ENCODE results near the gene ASCL2.

ASCL2 gene, protein sequence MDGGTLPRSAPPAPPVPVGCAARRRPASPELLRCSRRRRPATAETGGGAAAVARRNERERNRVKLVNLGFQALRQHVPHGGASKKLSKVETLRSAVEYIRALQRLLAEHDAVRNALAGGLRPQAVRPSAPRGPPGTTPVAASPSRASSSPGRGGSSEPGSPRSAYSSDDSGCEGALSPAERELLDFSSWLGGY

DNA sequence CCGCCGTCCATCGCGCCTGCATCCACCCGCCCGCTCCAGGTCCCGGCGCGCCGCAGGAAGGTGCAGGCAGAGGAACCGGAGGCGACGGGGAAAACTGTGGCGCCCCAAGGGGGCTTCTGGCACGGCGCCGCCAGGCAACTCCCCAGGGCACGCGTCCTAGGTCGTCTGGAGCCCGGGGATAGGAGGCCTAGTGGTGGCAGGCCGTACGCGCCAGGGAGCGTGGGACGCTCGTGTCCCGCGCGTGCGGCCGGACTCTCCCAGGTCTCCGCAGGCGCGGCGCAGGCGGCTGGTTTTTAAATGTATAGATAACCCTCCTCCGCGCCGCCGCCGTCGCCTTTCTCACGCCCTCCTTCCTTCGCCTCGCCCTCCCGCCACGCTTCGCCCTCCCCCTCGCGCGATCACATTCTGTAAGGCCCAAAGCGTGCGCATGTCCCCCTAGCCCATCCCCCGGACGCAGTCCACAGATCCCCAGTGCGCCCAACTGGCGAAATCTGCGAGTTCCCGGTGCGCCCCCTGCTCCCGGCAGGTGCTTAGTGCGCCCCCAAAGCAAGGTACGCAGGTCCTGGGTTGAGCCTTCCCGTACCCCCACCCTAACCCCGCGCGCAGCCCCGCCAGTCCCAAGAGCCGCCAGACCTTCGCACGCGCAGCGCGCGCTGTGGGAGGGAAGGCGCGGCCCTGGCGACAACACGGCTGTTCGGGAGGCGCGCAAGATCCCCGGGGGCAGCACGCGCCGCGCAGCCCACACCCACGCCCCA lies at the start of gene ASCL2:
Gene ASCL2, minus strand, starts transcription at position 267 of the 755 bp plus-strand sequence. Its CDS starts 256 bp downstream, at position 11.
- no peak for ATAC-seq

DNA sequence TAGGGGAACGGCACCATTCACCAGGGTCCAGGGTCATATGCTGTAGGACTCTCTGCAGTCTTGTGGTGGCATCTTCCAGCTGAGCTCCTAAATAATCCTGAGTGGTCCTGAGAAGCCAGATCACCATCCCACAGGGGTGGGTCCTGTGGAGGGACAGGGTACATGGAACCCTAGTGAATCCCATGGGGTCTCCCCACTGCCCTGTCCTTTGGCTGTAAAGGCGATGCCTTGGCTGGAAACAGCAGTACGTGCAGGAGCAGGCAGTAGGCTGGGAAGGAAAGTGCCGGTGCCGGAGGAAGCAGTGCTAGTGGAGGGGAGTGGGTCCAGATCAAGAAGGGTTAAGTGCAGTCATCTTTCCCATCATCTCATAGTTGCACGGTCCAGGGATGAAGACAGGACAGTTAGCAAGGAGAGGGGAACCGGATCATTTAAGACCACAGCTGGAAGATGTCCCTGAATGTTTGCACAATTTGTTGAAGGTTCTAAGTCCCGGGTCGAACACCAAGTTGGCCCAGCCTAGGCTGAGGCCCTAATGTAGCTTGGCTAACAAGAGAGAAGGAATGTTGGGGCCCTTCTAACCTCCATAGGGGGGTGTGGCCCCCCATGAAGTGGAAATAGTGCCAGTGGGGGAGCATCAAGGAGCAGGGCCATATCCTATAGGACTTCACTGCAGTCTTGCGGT lies 49.5 kb upstream of the ASCL2 start:
- no peak for ATAC-seq

DNA sequence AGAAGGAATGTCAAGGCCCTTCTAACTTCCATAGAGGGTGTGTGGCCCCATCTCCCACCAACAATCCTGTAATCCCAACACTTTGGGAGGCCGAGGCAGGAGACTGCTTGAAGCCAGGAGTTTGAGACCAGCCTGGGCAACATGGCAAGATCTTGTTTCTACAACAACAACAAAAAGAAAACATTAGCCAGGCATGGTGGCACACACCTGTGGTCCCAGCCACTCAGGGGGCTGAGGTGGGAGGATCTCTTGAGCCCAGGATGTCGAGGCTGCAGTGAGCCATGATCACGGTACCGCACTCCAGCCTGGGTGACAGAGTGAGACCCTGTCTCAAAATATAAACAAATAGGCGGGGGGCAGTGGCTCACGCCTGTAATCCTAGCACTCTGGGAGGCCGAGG lies 48.3 kb upstream of the ASCL2 start:
- no peak for ATAC-seq

DNA sequence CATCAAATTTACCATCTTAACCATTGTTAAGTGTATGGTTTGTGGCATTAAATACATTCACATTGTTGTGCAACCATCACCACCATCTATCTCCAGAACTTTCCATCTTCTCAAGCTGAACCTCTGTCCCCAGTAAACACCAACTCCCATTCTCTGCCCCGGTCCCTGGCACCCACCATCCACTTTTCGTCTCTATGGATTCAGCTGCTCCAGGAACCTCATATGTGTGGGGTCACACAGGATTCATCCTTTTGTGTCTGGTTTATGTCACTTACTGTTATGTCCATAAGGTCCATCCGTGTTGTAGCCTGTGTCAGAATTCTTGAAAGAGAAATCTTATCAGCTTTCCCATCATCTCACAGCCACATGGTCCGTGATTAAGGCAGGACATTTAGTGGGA lies 47.7 kb upstream of the ASCL2 start:
- ATAC-seq: no peak

DNA sequence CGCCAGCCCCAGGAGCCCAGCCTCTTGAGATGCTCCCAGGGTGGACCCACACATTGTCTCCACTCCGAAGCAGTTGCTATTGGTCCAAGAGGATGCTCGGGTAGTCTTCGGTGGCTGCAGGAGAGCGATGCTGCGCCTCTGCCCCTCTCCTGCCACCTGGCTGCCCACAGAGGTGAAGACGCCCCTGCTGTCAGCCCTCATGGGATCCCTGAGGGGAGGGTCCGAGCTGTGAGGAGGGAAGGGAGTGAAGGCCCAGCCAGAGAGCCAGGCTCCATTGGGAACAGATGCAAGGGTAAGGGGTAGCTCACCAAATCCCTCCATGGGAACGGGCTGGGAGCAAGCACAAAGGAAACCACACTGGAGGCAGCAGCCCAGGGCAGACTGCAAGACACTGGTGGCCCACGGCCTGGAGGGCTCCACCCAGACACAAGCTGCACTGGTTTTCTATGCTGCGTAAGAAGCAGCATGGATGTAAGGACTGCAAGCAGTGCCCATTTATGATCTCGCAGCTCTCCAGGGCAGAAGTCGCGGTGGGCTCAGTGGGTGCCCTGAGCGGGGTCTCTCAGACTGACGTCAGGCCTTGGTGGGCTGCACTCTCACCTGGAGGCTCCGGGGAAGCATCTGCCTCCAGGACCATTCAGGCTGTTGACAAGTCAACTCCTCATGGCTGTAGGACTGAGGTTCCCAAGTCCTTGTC lies 47.1 kb upstream of the ASCL2 start:
- no peak for ATAC-seq

DNA sequence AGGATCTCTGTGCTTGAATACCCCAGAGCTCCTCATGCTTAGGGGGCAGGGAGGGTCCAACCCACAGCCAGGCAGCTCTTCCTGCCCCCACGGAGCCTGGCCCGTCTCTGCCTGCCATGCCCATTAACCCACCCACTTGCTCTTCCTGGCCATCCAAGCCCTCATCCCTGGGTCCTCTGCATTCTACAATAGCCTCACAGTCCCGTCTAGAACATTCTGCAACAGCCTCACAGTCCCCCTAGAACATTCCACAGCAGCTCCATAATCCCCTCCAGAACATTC lies 46.5 kb upstream of the ASCL2 start:
- no peak for ATAC-seq

DNA sequence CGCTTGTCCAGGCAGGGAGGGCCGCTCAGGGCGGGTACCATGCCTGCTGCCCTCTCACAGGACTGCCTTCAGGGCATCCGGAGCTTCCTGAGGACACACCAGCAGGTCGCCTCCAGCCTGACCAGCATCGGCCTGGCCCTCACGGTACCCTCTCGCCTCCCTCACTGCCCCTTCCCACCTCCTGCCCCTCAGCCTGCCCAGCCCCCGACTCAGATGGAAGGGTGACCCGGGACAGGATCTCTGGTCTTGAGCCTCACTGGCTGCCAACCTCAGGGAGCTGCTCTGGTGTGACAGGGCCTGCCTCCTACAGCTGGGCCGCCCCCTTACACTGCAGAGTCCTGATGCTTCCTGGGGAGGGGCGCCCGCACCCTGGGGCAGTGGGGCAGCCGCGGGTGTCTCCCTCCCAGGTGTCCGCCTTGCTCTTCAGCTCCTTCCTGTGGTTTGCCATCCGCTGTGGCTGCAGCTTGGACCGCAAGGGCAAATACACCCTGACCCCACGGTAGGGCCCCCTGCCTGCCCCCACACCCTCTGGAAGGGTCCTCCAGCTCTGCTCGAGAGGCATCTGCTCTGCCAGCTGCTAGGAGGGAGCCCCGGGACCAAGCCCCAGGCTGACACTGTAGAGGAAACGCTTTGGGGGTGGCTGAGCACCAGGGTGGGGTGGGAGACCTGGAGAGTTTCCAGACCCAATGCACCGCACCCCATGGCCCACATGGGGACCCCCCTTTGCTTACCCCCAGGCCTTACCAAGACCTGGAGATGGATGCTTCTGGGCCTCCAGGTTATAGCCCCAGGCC lies 46.0 kb upstream of the ASCL2 start:
- no peak for ATAC-seq

DNA sequence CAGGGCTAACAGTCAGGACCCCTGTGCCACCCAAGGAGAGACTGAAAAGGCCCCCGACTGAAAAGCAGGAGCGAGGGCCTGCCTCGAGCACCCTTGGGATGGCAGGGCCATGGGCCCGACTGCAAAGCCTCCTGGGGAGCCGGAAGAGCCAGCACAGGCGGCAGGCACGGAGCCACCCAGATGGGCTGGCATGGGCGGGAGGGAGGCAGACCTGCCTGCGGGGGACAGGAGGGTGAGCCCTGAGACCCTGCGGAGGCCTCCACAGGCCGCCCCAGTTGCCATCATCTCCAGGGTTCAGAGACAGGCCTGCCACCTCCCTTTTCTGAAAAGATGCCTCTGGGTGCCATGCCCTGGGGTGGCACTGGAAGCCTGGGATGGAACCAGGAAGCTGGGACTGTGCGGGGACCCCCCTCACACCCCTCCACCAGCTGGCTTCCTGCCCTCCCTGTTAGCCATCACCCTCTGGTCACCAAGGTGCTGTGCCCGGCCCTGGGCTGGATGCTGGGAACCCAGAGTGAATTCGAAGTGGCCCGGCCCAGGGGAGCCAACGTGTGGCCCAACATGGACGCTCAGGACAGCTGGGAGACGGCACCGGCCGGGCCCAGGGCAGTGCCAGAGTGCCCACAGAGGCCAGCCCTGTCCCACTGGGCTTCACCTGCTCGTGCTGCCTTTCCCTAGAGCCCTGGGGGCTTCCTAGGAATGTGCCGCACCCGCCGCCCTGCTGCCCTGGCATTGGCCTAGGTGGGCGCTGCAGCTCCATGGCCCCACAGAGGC lies 45.2 kb upstream of the ASCL2 start:
- no peak for ATAC-seq

DNA sequence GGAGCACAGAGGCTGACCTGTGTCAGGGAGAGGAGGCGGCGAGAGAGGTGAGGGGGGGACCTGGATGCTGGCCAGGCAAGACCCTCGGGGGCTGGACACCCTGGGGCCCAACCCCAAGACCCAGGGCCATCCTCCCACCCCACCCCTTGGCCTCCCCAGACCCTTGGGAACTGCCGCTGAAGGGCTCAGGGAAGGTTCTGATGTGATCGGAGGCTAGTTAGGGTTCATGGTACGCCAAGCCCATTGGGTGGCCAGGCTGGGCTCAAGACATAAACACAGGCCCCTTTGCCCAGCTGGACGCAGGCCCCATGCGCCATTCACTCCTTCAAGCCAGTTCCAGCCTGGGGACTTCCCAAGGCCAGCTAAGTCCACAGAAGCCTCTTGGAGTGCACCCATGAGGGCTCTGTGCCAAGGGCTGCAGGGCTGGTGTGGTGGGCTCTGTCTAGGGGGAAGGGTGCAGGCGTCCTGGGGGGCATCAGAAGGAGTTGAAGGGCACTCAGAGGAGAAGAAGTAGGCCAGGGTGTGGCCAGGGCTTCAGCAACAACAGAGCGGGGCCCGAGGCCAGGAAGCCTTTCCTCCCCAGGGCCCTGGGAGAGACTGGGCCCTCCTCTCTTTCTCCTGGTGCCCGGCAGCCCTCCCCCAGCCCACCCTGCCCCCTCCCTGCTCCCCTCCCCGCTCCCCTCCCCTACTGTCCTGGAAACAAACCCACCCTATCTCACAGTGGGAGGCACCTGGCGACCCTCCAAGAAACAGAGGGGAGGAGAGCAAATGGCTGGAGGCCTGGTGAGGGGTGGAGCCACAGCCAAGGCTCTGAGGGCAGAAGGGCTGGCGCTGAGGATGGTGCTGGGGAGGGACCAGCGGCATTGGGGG lies 44.4 kb upstream of the ASCL2 start:
- no peak for ATAC-seq

DNA sequence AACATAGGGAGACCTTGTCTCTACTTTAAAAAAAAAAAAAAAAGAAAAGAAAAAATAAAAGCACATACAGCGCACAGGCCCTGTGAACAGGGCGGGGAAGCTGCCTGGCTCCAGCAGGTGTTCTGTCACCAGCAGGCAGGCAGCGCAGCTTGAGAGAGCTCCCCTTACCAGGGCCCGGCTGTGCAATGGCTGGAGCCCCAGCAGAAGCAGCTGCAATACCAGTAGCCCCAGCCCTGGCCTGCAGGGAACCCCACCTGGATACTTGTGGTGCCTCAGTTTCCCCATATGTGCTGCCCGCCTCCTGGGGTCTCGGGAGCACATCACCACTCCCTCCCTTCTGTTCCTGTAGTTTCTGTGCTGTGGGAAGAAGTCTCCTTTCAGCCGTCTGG lies 43.7 kb upstream of the ASCL2 start:
- no peak for ATAC-seq

DNA sequence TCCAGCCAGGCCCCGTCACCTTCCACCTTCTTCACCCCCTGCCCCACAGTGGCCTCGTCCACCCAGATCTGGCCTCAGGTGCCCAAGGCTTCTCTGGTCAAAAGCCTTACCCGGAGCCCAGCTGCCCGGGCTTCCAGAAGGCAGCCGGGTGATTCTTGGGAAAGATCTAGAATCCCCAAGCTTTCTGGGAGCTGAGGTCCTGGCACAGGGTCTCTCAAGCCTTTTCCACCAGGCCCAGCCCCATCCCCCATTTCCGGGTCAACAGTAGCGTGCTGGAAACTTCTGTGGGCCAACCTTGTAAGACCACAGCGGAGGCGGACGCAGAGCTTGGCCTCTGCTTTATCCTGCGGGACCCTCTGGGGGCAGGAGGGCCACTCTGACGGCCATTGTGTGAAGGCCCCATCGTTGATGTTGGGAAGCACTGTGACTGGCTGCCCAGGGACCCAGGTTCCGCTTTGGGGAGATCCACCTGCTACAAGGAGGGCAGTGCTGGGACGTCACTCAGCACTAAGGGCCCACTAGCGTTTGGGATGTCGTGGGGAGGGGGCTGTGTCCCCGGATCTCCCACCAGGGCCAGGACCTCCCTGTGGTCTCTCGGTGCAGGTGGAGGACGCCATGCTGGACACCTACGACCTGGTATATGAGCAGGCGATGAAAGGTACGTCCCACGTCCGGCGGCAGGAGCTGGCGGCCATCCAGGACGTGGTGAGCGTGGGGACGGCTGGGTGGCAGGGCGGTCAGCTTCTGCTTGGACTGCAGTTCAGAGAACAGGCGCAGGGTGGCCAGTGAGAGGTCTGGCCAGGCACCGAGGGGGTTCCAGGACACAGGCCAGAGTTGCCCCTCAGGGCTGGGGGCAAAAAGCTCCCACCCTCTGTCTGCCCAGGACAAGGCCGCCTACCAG lies 42.9 kb upstream of the ASCL2 start:
- ATAC-seq: no peak

DNA sequence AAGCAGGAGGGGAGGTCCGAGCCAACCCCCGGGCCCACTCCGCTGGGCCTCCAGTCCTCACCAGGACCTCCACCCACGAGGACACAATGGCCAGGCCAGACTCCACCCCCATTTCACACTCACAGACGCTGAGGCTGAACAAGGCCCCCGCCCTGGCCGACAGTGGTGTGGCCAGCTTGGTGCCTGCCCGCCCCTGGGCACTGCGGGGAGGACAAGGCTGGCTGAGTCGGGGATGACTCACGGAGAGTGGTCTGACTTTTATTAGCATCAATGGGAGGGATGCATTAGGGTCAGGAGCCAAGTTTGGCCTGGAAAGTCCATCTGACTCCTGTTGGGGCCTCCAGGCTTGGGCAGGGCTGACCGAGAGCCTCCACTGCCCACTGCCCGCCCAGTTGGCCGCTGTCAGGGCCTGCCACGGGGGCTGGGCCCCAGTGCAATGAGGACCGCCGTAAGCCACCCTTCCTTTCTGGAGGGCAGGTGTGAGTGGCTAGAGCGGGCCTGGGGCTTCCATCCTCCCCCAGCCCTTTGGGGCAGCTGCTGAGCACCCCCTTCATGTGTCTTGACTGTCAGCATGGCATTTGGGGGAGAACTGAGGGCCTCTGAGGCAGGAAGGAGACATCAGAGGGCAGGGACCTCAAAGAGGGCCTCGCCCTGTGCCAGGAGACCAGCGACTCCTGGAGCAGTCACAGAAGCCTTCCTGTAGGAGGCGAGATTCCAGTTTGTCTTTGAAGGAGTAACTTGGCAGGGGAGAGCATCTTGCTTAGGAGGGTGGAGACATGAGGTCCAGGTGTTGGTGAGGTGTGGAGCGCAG lies 42.0 kb upstream of the ASCL2 start:
- ATAC-seq: no peak

DNA sequence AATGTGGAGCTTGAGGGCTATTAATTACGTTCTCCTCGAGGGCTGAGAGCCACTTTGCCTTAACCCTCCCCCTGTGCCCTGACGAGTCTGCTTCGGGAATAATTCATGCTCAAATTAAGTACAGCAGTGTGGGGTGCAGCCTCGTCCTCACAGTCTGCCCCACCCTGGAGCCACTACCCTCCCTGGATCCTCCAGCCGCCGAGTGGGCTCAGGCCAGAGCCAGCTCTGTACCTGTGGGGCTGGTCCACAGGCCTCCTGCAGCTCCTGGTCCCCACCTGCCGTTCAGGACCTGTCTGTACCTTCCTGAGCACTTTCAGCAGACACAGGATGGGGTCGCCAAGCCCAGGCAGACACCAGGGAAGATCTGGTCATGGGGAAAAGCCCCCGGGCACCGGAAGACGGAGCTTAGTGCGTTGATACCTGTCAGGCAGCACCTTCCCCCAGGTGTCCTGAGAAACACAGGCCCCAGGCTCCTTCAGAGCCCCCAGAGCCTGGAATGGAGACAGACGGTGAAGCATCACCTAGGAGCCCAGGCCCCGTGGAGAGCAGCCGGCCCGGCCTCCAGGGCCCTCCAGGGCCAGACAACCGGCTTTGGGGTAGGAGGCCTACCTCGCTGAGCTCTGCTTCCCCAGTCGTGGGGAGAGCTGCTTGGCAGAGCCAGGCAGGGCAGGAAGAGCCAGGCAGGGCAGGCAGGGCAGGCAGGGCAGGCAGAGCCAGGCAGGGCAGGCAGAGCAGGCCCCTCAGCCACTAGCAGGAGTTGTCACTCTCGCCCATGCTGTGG lies 41.2 kb upstream of the ASCL2 start:
- ATAC-seq: no peak

DNA sequence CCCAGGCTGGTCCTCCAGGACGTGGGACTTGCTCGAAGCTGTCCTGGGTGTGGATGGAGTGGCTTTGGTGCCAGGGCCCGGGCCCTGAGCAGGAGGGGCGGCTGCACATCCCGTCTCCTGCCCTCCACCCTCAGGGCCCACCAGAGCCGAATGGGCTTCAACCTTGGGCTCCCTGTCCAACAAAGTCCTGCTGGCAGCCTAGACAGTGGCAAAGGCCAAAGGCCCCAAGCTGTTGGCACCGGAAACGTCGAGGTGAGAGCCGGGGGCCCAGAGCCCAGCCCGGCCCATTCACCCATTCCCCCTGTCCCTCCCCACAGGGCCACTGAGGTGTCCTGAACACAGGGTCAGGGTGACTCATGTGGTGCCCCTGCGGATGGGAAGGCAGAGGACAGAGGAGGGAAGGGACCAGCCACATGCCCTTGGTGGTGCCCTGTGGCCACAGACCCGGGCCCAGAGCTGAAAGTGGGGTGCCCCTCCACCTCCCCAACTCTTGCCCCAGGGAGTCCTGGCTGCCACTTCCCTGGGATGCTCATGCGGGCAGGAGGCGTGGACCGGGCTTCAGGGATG lies 40.5 kb upstream of the ASCL2 start:
- ATAC-seq: no peak

DNA sequence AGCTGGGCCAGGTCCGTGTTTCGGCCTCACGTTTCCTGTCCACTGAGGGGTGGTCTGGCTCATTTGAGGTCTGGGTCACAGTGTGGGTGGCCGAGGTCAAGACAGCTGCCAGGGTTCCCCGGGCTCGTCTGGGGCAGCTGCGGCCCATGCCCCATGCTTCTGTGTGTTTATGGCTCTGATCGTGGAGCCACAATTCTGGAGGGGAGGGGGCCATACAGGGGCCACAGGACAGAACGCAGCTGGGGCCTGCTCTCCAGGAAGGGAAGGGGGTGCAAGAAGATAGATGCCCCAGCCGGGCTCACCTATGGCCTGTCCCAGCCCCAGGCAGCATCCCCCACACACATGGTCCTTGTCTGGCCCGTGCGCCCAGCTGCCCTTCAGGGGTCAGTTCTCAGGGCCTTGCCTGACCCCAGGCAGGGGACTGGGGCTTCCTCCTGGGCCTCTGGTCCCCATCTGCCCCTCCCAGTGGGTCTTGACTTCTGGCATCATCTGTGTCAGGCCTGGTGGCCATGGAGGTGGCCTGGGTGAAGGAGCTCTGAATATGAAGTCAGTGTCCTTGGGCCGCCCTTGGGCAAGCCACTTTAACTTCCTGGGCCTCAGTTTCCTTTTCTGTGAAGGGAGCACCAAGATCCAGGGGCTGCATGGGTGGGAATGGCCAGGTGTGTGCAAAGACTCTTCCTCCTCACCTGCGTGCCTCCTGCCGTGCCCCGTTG lies 39.8 kb upstream of the ASCL2 start:
- no peak for ATAC-seq

DNA sequence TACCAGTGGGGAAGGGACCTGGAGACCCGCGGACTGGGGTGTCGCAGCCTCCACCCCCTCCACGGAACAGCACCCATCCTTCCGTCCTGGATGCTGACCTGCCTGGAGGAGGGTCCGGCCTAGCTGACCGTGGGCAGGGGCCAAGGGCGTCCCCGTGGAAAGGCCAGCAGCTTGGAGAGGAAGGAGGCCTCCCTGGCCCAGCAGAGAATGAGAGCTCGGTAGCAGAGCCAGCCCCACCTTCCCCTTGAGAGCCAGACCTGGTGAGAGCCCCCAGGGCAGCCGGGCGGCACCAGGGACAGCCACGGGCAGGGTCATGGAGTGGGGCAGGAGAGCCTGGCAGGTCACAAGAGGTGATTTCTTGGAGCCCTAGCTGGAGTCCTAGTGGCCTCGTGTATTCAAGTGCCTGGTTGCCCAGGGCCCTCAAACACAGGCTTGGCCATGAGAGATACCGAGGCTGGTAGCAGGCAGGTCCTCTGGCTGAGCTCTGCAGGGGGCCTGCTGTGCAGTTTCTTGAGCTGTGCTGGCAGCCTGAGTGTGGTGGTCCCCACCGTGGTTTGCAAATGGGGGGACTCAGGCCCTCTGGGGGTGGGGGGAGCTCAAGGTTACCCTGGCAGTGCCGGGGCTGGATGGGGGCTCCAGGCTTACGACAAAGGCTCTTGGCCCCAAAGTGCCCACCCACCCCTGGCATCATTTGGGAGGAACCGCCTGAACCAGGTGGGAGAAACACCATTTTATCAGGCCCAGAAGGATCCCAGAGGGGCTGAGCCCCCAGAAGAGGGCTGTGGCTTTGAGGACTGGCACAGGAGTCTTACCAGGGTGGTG lies 39.1 kb upstream of the ASCL2 start:
- ATAC-seq: no peak
